ENCODE data around the gene STYK1.

DNA sequence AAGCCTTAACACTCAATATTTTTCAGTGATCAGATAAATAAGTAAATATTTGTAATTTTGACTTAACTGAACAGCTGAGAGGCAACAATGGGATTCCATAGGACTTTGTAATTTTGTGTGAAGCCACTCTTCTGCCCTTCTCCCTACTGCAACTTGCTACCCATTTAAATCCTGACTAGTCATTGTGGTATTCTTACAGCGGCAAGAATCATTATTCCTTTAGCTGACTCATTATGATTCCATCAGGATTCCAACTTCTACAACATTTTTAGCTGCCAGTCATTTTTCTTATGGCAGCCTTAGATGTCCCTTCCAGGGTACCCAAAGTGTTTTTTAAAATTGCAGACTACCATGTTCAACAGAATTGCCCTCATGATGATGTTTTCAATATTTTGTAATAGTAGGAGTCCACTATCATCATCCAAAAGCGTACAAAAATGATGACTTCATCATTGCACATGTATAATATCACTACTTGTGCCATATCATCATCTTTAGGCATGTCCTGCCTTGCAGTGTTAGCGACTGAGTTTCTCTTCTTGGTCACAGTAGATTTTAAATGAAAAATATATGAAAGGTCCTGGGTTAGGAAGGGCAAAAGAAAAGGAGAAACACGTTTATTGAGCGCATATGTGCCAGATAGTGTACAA, 55.4 kb downstream of the STYK1 start:
- no peak for TF ChIP-seq SUZ12 (IDR thresholded peaks at IDR 0.05; ENCODE audit: extremely low read depth, insufficient read depth, insufficient read length)
- TF ChIP-seq YY1 (IDR thresholded peaks at IDR 0.05; ENCODE audit: insufficient read depth, insufficient read length), result no peak

All from NT2/D1 (cell line).